ENCODE measurements around the gene TMEM72.

Gene TMEM72

DNA sequence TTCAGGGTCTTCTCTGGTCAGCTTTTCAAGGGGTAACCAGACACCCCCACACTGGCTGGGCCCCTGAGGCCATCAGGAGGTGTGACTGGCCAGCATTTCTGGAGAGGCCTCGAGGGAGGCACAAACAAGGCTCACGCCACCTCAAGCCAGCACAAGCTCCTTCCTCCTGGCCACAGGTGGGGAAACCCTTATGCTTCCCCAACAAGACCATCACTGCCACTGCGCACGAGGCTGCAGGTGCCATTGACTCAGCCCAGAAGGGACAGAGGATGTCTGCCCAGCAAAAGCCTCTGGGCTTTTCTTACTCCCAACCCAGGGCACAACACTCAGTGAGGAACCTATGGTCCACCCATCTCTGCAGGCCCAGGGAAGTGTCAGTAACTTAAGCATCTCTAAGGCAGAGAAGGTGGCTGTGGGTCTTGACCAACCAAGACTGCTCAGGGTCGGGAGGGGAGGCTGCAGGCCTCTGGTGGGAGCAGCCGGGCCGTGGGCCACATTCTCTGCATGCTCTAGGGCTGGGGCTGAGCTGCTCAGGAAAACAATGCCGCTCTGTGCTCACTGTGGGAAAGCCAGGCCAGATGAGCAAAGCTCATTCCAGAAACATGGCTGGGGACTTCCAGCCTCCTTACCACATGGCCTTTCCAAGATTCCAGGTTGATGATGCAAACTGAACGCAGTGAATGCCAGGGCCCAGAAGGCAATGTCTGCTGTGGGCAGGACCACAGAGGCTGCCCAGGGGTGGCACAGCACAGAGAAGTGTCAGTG, 24.2 kb downstream of the TMEM72 start:
- no peak for DNase-seq

DNA sequence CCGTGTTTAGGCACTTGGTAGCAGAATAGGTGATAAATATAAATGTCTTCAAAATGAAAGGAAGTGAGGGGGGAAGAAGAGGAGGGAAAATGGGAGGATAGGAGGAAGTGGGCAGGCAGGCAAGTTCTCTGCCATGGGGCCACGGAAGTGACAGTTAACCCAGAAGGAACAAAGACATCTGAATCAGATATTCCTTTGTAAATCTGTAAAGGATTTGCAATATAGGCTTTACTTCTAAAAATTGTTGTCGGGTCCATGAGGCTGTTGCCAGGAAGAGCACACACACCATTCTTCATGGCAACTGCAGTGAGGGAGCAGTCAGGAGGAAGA, 24.8 kb downstream of the TMEM72 start:
- no peak for DNase-seq

DNA sequence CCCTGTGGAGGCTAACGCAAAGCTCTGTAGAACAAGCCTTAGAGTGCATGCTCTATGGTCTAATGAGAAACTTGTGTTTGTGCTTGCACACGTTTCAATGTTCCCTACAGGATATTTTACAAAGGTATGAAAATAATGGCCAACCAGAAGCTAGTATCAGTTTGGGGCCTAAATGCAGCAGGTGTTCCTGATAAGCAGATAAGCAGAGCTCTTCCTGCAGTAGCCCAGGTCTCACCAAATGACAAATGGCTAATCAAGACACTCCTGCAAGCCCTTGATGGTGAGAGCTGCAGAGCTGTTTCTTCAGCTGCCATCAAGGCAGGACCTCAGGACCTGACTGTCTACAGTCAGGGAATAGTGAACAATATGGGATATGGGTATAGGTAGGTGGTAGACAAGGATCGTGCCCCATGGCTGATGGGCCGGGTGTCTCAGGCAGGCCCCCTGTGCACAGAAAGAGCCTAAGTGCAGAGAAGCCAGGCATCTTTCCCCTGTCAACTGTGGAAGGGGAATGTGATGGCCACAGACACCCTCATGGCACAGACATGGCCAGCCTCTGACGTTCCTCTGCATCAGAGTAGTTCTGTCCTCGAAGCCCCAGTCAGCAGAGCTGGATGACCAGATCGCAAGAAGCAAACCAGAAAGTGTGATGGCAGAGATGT, 25.3 kb downstream of the TMEM72 start:
- no peak for DNase-seq

DNA sequence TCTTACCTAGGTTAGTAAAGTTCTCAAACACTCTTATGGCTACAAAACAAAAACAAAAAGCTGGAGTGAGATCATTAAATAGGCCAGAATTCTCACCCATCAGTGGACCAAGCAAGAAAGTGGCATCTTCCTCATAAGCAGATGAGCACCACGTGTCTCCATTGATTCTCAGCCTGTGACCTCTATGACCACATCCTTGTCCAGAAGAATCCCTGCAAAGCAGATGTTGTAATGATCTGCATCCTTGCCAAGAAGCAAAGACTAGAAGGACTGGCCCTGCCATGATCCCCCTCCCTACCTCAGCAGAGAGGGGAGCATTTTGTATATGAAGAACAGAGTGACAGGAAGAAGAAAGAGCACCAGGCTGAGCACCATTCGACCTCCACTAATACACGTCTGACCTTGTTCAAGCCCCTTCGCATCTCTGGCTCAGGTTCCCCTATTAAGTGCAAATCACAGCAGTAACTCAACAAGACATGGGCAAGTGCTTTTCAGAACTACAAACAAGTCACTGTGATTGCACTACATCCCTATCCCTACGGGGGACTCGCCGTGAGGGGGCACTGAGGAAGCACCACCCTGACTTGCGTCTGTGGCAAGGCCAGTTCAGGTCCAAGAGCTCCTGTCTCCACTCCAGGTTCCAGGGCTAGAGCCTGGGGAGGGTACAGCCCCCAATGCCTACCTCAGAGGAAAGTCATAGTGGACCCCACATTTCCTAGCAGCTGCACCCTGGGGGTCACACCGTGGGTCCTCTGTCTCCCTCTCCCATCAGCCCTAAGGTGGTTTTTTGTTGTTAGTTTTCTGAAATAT, 26.3 kb downstream of the TMEM72 start:
- DNase-seq, result no peak

DNA sequence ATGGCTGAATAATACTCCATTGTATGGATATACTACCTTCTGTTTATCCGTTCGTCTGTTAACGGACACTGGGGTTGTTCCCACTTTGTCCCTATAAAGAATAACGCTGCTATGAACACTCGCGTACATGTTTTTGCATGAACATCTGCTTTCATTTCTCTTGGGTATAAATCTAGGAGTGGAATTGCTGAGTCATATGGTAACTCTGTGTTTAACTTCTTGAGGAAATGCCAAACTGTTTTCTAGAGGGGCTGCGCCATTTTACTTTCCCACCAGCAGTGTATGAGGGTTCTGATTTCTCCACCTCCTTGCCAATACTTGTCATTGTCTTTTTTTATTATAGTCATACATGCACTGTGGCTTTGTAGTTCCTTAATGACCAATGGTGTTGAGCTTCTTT, 27.8 kb downstream of the TMEM72 start:
- no peak for DNase-seq

DNA sequence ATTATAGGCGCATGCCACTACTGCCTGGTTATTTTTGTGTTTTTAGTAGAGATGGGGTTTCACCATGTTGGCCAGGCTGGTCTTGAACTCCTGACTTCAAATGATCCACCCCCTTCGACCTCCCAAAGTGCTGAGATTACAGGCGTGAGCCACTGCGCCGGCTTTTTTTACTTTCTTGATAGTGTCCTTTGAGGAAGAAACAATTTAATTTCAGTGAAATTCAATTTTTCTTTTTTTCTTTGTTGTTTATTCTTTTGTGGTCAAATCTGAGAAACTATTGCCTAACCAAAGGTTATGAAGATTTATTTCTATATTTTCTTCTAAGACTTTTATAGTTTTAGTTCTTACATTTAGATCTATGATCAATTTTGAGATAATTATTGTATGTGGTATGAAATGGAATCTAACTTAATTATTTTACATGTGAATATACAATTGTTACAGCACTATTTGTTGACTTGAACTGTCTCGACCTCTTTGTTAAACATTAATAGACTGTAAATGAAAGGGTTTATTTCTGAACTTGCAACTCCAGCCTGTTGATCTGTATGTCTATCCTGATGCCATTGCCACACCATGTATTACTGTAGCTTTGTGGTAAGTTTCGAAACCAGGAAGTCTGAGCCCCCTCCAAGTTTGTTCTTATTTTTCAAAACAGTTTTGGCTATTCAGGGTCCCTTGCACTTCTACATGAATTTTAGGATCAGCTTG, 28.7 kb downstream of the TMEM72 start:
- no peak for DNase-seq

DNA sequence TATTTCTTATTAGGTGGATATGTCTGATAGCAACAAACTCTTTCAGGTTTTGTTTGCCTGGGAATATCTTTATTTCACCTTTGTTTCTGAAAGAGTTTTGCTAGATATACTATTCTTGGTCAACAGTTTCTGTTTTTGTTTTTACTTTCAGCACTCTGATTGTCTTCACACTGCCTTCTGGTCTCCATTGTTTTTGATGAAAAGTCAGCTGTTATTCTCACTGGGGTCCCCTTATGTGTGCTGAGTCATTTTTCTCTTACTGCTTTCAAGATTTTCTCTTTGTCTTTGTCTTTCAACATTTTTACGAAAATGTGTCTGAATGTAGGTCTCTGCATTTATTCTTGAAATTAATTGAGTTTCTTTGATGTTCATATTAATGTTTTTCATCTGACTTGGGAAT, 33.2 kb downstream of the TMEM72 start:
- no peak for DNase-seq

DNA sequence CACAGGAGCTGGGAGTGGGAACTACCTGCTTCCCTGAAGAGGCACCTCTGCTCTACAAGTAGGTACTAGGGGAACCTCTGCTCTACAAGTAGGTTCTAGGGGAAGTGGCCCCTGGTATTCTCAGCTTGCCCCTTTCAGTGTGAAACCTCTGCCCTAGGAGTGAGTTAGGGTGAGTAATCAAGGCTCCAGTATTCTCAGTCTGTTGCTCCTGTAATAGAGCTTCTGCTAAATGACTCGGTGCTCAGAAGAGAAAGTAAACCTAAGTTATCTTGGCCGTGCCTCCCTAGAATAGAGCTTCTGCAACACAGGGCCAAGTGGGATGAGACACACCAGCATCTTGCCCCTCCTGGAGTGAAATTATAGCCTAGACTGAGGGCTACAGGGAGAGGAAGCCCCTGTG, 35.1 kb downstream of the TMEM72 start:
- no peak for DNase-seq

DNA sequence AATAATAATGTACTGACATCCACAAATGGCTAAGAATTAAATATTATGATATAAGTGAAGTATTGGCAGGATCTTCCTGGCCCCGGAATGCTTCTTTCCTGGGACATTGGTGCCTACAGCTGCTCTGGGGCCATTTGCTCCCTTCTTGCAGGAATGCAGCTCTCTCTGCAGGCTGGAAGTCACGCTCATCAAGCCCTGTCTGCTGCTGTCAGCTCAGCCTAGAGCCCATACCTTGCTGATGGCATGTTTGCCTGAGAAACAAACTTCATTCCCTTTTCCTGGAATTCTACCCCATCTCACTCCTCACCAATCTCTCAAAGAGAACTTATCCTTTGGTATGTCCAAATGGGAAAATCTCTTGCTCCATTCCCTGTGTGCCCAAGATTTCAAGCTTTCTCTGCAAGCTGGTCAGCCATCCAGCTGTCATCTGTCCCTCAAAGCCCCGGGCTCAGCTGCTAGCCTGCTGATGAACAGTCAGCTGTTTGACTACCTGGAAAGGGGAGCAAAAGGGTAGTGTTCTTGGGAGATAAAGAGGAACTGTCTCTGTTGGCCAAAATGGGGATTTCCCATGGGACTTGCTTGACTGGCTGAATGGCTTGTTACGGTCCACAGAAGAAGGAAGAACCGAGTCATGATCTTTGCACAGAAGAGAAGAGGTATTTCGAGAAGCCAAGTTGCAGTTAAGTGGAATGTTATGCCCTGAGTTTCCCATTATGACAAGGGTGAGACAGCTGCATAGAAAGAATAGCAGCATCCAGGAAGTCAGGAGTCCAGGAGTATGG, 36.4 kb downstream of the TMEM72 start:
- DNase-seq, result no peak

DNA sequence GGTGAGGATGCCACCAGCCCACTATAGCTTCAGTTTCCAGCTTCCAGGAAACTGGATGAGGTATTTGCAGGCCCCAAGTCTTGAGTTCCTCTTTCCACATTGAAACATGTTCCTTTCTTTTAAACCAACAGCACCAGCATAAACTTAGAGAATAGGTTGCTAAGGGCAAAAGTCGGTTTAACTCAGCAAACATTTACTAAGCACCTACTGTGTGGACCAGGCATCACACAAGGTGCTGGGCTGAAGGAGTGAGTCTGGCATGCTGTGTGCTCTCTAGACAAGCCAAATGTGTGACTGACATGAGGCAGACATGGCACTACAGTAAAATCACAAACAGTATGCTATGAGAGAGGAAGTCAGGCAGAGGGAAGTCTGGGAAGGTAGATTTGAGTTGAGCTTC, 37.5 kb downstream of the TMEM72 start:
- DNase-seq, result no peak

DNA sequence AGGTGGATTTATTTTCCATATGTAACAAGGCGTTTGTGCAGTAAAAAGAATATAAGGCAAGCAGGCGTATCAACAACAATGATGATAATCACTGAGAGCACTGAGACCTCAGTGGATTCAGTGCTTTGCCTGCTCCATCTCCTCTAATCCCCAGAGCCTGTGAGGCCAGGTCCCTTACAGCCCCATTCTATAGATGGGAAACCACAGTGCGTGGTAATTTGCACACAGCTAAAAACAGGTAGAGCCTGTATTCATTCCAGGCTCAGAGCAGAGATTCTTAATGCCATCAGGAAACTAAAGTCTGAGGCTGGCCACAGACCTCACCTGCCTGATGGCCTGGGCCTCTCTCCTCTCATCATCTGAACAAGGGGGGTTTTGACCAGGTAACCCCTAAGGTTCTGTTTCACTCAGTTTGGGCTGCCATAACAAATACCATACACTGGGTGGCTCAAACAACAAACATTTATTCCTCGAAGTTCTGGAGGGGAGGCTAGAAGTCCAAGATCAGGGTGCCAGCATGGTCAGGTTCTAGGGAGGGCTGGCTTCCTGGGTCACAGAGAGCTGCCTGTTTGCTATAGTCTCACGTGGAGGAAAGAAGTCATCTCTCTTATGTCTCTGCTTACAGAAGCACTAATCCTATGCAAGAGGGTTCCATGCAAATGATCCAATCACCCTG, 38.1 kb downstream of the TMEM72 start:
- no peak for DNase-seq

DNA sequence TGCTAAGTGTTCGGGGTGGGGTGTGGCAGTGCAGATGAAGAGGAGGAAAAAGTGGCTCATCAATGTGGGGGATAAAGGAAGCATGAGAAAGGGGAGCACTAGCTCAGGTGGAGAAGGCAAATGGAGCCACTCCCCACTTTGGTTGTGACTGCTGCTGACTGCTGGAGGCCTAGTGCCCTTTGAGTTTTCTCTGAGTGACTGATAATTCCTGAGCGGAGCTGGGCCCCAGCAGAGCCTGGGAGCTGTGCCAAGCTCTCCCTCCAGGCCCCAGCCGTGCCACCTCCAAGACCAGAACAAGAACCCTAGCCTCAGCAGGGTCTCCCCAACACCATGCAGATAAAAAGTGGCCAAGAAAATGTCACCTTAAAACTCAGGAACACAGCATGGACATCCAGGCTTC, 38.8 kb downstream of the TMEM72 start:
- no peak for DNase-seq

DNA sequence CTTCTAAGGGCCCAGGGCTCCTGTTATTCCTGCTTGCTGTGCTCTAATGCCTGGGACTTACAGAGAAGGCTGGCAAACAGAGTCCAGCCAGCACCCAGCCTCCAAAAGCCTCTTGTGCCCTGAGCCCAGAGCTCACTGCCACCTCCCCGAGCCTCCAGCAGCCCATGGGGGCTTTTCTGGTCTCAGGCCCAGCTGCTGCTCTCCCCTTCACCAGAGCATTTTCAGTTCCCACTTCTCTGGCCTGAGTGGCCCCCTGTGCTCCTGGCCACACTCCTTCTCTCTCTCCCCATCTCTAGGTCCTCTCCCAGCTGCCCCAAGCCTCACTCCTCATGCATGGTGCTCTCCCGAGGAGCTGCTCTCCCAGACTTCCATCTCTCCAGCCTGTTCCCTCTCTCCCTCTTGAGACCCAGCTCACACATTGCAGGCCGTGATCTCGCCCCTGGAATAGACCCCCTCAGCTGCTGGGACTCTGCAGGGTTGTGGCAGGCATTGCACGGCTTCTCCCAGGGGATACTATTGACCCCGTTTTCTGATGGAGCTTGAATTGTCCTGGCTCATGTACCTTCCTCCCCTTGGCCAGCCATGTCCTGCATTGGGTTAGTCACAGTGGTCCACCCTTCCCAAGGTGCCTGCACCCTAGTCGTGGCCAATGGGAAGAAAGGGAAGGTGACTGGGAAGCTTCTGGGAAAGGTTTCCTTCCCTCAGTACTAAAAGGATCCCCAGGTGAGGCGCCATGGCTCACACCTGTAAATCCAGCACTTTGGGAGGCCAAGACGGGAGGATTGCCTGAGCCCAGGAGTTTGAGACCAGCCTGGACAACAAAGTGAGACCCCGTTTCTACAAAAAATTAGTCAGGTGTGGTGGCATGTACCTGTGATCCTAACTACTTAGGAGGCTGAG, 39.4 kb downstream of the TMEM72 start:
- no peak for DNase-seq

DNA sequence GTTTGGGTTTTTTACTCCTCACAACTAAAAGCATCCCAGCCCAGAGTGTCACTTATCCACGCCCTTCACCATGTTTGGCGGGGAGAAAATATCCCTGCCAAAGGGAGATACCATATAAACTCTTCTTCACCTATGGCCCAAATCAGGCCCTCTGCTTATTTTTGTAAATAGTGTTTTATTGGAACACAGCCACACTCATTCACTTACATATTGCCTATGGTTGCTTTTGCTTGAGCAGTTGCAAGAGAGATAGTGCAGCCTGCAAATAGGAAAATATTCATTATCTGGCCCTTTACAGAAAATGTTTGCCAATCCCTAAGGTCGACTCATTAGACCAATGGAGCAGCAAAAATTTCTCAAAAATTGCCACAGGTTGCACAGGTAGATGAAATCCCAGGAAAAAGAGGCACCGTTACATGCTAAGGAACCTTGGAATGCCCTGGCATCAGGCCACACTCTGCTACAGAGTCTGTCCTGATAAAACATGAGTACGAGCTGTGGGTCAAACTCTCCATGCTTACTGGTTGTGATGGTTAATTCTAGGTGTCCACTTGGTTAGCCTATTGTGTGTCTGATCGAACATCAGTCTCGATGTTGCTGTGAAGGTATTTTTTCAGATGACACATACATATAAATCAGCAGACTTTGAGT, 40.6 kb downstream of the TMEM72 start:
- DNase-seq, result no peak

DNA sequence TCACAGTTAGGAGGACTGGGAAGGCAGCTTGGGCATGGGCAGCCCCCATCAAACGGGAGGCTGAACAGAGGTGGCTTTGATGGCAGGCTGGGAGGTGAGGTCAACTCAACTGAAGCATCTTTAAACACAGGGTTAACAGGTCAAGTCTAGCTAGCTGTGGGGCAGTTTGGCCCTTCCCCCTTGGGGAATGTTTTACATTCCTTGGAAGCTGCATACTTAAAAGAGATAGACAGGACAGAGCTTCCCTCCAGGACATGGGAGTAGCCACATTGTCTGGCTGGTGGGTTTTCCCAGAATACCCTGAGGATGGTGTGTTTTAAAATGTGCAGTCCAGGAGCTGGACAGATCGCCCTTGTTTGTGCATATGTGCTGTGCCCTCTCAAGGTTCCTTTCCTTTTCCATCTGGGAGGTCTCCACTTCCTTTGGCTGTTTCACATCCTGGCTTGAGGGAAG, 41.7 kb downstream of the TMEM72 start:
- no peak for DNase-seq

DNA sequence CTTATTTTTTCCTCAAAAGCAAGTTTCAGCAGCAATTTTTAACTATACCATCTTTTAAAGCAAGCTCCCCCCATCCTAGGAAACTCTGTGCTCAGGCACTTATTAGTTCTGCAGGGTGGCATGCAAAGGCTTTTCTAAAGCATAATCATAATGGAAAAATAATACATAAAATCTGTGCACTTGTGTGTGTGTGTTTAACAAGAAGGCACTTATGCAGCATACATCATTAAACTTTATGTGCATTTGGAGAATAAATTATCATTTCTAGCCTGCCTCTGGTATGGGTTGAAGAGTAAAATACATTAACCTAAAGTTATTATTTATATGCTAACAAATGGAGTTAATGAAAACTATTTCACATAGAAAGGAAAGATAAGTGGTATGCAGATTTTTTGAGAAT, 42.9 kb downstream of the TMEM72 start:
- DNase-seq, result no peak

DNA sequence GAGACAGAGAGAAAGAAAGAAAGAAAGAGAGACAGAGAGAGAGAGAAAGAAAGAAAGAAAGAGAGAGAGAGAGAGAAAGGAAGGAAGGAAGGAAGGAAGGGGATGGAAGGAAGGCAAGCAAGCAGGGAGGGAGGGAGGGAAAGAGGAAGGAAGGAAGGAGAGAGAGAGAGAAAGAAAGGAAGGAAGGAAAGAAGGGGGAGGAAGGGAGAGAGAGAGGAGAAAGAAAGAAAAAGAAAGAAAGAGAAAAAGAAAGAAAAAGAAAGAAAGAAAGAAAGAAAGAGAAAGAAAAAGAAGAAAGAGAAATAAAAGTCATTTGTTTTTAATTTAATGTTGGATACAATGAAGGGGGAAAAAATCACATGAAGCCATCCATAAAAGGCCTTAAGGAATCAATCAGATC, 43.8 kb downstream of the TMEM72 start:
- DNase-seq, result no peak

DNA sequence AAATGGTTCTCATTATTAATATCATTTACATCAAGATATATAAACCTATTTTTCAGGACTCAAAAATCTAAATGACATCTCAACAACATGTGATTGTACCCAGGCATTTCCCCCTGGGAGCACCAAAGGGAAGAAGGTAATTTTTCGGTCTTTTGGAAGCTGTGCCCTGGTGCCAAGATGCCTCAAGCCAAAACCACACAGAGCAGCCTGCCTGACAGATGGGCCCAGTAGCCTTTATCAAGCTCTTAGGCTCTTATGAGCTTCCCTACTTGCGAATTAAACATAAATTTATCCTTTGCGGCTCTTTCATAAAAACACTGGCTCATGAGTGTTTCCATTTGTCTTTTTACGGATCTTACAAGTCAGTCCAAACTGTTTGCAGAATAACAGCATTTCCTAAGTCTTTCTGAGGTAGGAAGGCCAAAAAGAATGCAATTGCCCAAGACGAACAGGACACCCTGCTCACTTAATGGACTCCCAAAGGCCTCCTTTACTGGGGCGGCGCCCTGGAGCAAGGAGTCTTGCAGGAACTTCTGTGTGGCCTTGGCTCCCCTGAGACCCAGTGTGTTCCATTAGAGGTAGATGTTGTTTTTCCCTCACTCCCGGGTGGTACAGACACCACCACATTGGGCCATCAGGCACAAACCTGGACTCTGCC, 44.4 kb downstream of the TMEM72 start:
- no peak for DNase-seq

DNA sequence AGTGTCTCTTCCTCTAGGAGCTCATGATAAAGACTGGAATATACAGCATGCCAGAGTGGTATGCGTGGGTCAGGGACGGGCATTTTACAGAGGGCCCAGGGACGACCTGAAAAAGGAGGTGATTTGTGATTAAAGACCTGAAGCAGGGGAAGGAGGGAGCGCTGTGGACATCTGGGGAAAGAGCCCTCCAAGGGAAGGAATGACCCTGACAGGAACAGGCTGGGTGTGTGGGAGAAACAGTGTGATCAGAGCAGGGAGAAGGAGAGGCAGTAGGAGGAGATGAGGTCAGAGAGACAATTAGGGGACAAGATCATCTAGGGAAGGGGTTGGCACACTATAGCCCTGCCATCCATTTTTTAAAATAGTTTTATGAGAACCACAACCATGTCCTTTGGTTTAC, 45.1 kb downstream of the TMEM72 start:
- DNase-seq, result no peak
